Lower leg skin (tissue), 4 donors: Measurements from ENCODE around the gene TMEM245. TPM values are rescaled to one million over a fixed set of nuclear protein-coding genes. Genes with fewer than 3 reads are reported as not detected.

ENCODE experiments used
- DNase-seq, 2 donors: peaks; one replicate each; pipeline ENCODE4 v3.0.0-alpha.2; 2019; ENCODE audit warnings: low spot score in 2 of 2
- H3K4me3 ChIP-seq: fragments of 200-600 bp; sonication (generic); 2 replicates; pipeline ENCODE4 v1.5.1; 2017; ENCODE audit warnings: mild to moderate bottlenecking, low read depth; ENCODE audit not compliant: poor library complexity, severe bottlenecking
- CTCF ChIP-seq, 3 donors: fragments of 450-650 bp; IDR thresholded peaks; one replicate each; pipeline ENCODE4 v1.5.1; 2016; ENCODE audit warnings: antibody characterized with exemption in 3 of 3, mild to moderate bottlenecking in 3 of 3, moderate library complexity in 2 of 3
- POLR2A ChIP-seq, 2 donors: fragments of 450-650 bp; IDR thresholded peaks; one replicate each; pipeline ENCODE4 v1.6.1; 2016 to 2017; ENCODE audit warnings: antibody characterized with exemption in 2 of 2, mild to moderate bottlenecking in 1 of 2, moderate library complexity in 1 of 2
- WGBS, 2 donors: methylation state at CpG; one replicate each; pipeline ENCODE4 v1.1.5; 2018; 5-methylcytosine and 5-hydroxymethylcytosine counted together
- intact Hi-C: fragments of 100-400 bp; cut with DNase I; formaldehyde crosslinking; loops from one replicate; pipeline ENCODE4 v1.15.0; 2023; ENCODE audit warnings: low total_unique reads
- total RNA-seq, 4 donors: library from RNA; depleted of rRNA; stranded (reverse); fragments of >200 nt; gene quantifications; one replicate each; pipeline ENCODE4 v1.1.0, GENCODE V29; 2016

The TMEM245 gene
- total RNA-seq, 4 donors from 2014 or later, result 35.0 to 57.7 (median 51.1) TPM

- TF ChIP-seq POLR2A (IDR thresholded peaks at IDR 0.05) (no peak), CTCF (IDR thresholded peaks at IDR 0.05) (no peak)
- no peak for DNase-seq
- no peak overlapping the region for H3K4me3 ChIP-seq
- intact Hi-C loops, result no loop called here
- 95% methylated on average over 4 of the region's 4 CpGs for WGBS, 2 donors
These were observed 22.6 kb downstream of the TMEM245 start for GRCh38 chr9:109097146-109097545.

- no peak for DNase-seq
- 83 to 85% methylated on average over 3 of the region's 3 CpGs for WGBS, 2 donors
- intact Hi-C loops, result no loop called here
- H3K4me3 ChIP-seq, result no peak overlapping the region
- TF ChIP-seq POLR2A (IDR thresholded peaks at IDR 0.05) (no peak), CTCF (IDR thresholded peaks at IDR 0.05) (no peak)
These were observed 24.4 kb downstream of the TMEM245 start for GRCh38 chr9:109095321-109095720.

- no peak for DNase-seq
- no peak for TF ChIP-seq POLR2A (IDR thresholded peaks at IDR 0.05)
- no peak for TF ChIP-seq CTCF (IDR thresholded peaks at IDR 0.05)
- intact Hi-C loops, result no loop called here
- H3K4me3 ChIP-seq, result no peak overlapping the region
- WGBS, 2 donors, result 90 to 93% methylated on average over 6 of the region's 6 CpGs
These were observed 25.5 kb downstream of the TMEM245 start for GRCh38 chr9:109094268-109094667.

- WGBS, 2 donors, result 67 to 77% methylated on average over 1 of the region's 1 CpG
- DNase-seq, result no peak
These were observed 27.2 kb downstream of the TMEM245 start for GRCh38 chr9:109092587-109092986.

GRCh38 chr9:109092051-109092580, 27.6 kb downstream of the TMEM245 start:
- DNase-seq, result no peak
- TF ChIP-seq CTCF (IDR thresholded peaks at IDR 0.05), result no peak
- TF ChIP-seq POLR2A (IDR thresholded peaks at IDR 0.05), result no peak
- intact Hi-C loops, result no loop called here
- H3K4me3 ChIP-seq, result no peak overlapping the region

More at GRCh38 chr9:109092587-109092986, 27.2 kb downstream of the TMEM245 start:
- TF ChIP-seq POLR2A (IDR thresholded peaks at IDR 0.05), result no peak
- no peak for TF ChIP-seq CTCF (IDR thresholded peaks at IDR 0.05)
- no peak overlapping the region for H3K4me3 ChIP-seq
- intact Hi-C loops, result no loop called here

- DNase-seq, result no peak
- WGBS, 2 donors, result 96 to 97% methylated on average over 7 of the region's 7 CpGs
- no peak for TF ChIP-seq POLR2A (IDR thresholded peaks at IDR 0.05)
- TF ChIP-seq CTCF (IDR thresholded peaks at IDR 0.05), result no peak
- no peak overlapping the region for H3K4me3 ChIP-seq
- intact Hi-C loops, result no loop called here
These were observed 31.5 kb downstream of the TMEM245 start for GRCh38 chr9:109088221-109088620.
